Measurements from ENCODE around the gene SLC1A6. TPM values are rescaled to one million over a fixed set of nuclear protein-coding genes. Genes with fewer than 3 reads are reported as not detected.
"Not testable (repeated sequence)": the region's sequence is repeated elsewhere in the genome, so short reads cannot be mapped to it uniquely, and the experiment has no call there.

The SLC1A6 gene
- total RNA-seq = not detected

GRCh38 chr19:14979476-14980255 is at the start of gene SLC1A6:
Gene SLC1A6 (minus strand): TSS chr19:14979864. CDS start chr19:14972910, 6,954 bp downstream.
- Mint-ChIP-seq H3K27me3 (ENCODE audit: low read depth) (peaks cover 55% of the 10 kb centered on the region), H3K9me3 (no peaks in the 10 kb centered on the region), H3K4me3 (peak within 1 kb of the TSS; percentile 63), H3K36me3 (ENCODE audit: insufficient read depth) (no peaks in the 10 kb centered on the region), H3K4me1 (ENCODE audit: low read depth) (peaks cover 6% of the 10 kb centered on the region)
- DNase-seq = no peak
- ATAC-seq = peak; percentile 18 to 51

- no peaks in the 10 kb centered on the region for H3K4me1 Mint-ChIP-seq (ENCODE audit: low read depth)
- no peak for ATAC-seq
- H3K9me3 Mint-ChIP-seq = no peaks in the 10 kb centered on the region
- H3K4me3 Mint-ChIP-seq = no peak overlapping the region
- H3K36me3 Mint-ChIP-seq (ENCODE audit: insufficient read depth) = no peaks in the 10 kb centered on the region
- H3K27me3 Mint-ChIP-seq (ENCODE audit: low read depth) = peaks cover 9% of the 10 kb centered on the region
- no peak for DNase-seq
Measured at GRCh38 chr19:15028490-15028889, 48.8 kb upstream of the SLC1A6 start.

- DNase-seq (no peak), ATAC-seq (peak in 1 of 2 donors; percentile 14)
- no peaks in the 10 kb centered on the region for H3K4me1 Mint-ChIP-seq (ENCODE audit: low read depth)
- no peaks in the 10 kb centered on the region for H3K36me3 Mint-ChIP-seq (ENCODE audit: insufficient read depth)
- no peaks in the 10 kb centered on the region for H3K9me3 Mint-ChIP-seq
- H3K27me3 Mint-ChIP-seq (ENCODE audit: low read depth) = peaks cover 21% of the 10 kb centered on the region
- no peak overlapping the region for H3K4me3 Mint-ChIP-seq
Measured at GRCh38 chr19:15025217-15025616, 45.6 kb upstream of the SLC1A6 start.

- ATAC-seq = no peak
- no peaks in the 10 kb centered on the region for H3K9me3 Mint-ChIP-seq
- H3K36me3 Mint-ChIP-seq (ENCODE audit: insufficient read depth) = no peaks in the 10 kb centered on the region
- peaks cover 28% of the 10 kb centered on the region for H3K27me3 Mint-ChIP-seq (ENCODE audit: low read depth)
- no peak for DNase-seq
- no peaks in the 10 kb centered on the region for H3K4me1 Mint-ChIP-seq (ENCODE audit: low read depth)
- H3K4me3 Mint-ChIP-seq = no peak overlapping the region
Measured at GRCh38 chr19:15022752-15023151, 43.1 kb upstream of the SLC1A6 start.

GRCh38 chr19:15021286-15022007 is 41.8 kb upstream of the SLC1A6 start:
- Mint-ChIP-seq H3K4me1 (ENCODE audit: low read depth) (no peaks in the 10 kb centered on the region), H3K9me3 (no peaks in the 10 kb centered on the region), H3K27me3 (ENCODE audit: low read depth) (peaks cover 34% of the 10 kb centered on the region), H3K4me3 (no peak overlapping the region), H3K36me3 (ENCODE audit: insufficient read depth) (no peaks in the 10 kb centered on the region)
- DNase-seq (no peak), ATAC-seq (no peak)

GRCh38 chr19:15018836-15019235 is 39.2 kb upstream of the SLC1A6 start:
- ATAC-seq; DNase-seq; H3K9me3 Mint-ChIP-seq; H3K36me3 Mint-ChIP-seq (ENCODE audit: insufficient read depth); H3K4me1 Mint-ChIP-seq (ENCODE audit: low read depth); H3K4me3 Mint-ChIP-seq: not testable (repeated sequence)
- peaks cover 37% of the 10 kb centered on the region for H3K27me3 Mint-ChIP-seq (ENCODE audit: low read depth)

- DNase-seq (no peak), ATAC-seq (no peak)
- H3K9me3 Mint-ChIP-seq = peaks cover 4% of the 10 kb centered on the region
- H3K27me3 Mint-ChIP-seq (ENCODE audit: low read depth) = peaks cover 51% of the 10 kb centered on the region
- H3K4me1 Mint-ChIP-seq (ENCODE audit: low read depth) = no peaks in the 10 kb centered on the region
- no peak overlapping the region for H3K4me3 Mint-ChIP-seq
- no peaks in the 10 kb centered on the region for H3K36me3 Mint-ChIP-seq (ENCODE audit: insufficient read depth)
Measured at GRCh38 chr19:15015946-15016542, 36.4 kb upstream of the SLC1A6 start.

- no peak overlapping the region for H3K4me3 Mint-ChIP-seq
- ATAC-seq (no peak), DNase-seq (no peak)
- peaks cover 53% of the 10 kb centered on the region for H3K27me3 Mint-ChIP-seq (ENCODE audit: low read depth)
- H3K36me3 Mint-ChIP-seq (ENCODE audit: insufficient read depth) = no peaks in the 10 kb centered on the region
- H3K4me1 Mint-ChIP-seq (ENCODE audit: low read depth) = peaks cover 2% of the 10 kb centered on the region
- H3K9me3 Mint-ChIP-seq = peaks cover 4% of the 10 kb centered on the region
Measured at GRCh38 chr19:15014579-15014978, 34.9 kb upstream of the SLC1A6 start.

GRCh38 chr19:15010501-15011300 is 31.0 kb upstream of the SLC1A6 start:
- DNase-seq = no peak
- peaks cover 4% of the 10 kb centered on the region for H3K9me3 Mint-ChIP-seq
- no peaks in the 10 kb centered on the region for H3K36me3 Mint-ChIP-seq (ENCODE audit: insufficient read depth)
- H3K4me1 Mint-ChIP-seq (ENCODE audit: low read depth) = peaks cover 2% of the 10 kb centered on the region
- peaks cover 44% of the 10 kb centered on the region for H3K27me3 Mint-ChIP-seq (ENCODE audit: low read depth)
- no peak overlapping the region for H3K4me3 Mint-ChIP-seq
- no peak for ATAC-seq

- DNase-seq (no peak), ATAC-seq (no peak)
- H3K9me3 Mint-ChIP-seq = no peaks in the 10 kb centered on the region
- peaks cover 2% of the 10 kb centered on the region for H3K4me1 Mint-ChIP-seq (ENCODE audit: low read depth)
- H3K36me3 Mint-ChIP-seq (ENCODE audit: insufficient read depth) = no peaks in the 10 kb centered on the region
- no peak overlapping the region for H3K4me3 Mint-ChIP-seq
- peaks cover 45% of the 10 kb centered on the region for H3K27me3 Mint-ChIP-seq (ENCODE audit: low read depth)
Measured at GRCh38 chr19:15008308-15008707, 28.6 kb upstream of the SLC1A6 start.

GRCh38 chr19:14997981-14998380 is 18.3 kb upstream of the SLC1A6 start:
- H3K4me1 Mint-ChIP-seq (ENCODE audit: low read depth) = no peaks in the 10 kb centered on the region
- H3K27me3 Mint-ChIP-seq (ENCODE audit: low read depth) = peaks cover 43% of the 10 kb centered on the region

GRCh38 chr19:14992780-14993179 is 13.1 kb upstream of the SLC1A6 start:
- Mint-ChIP-seq H3K9me3 (no peaks in the 10 kb centered on the region), H3K4me1 (ENCODE audit: low read depth) (no peaks in the 10 kb centered on the region), H3K27me3 (ENCODE audit: low read depth) (peaks cover 15% of the 10 kb centered on the region), H3K36me3 (ENCODE audit: insufficient read depth) (no peaks in the 10 kb centered on the region), H3K4me3 (no peak overlapping the region)
- DNase-seq = no peak
- ATAC-seq = no peak

More at GRCh38 chr19:14997981-14998380, 18.3 kb upstream of the SLC1A6 start:
- no peak for ATAC-seq
- no peaks in the 10 kb centered on the region for H3K36me3 Mint-ChIP-seq (ENCODE audit: insufficient read depth)
- no peaks in the 10 kb centered on the region for H3K9me3 Mint-ChIP-seq
- H3K4me3 Mint-ChIP-seq = no peak overlapping the region
- DNase-seq = no peak

- H3K4me3 Mint-ChIP-seq = no peak overlapping the region
- H3K4me1 Mint-ChIP-seq (ENCODE audit: low read depth) = no peaks in the 10 kb centered on the region
- peaks cover 31% of the 10 kb centered on the region for H3K27me3 Mint-ChIP-seq (ENCODE audit: low read depth)
- H3K36me3 Mint-ChIP-seq (ENCODE audit: insufficient read depth) = no peaks in the 10 kb centered on the region
- ATAC-seq = no peak
- H3K9me3 Mint-ChIP-seq = no peaks in the 10 kb centered on the region
- no peak for DNase-seq
Measured at GRCh38 chr19:14985133-14985532, 5.5 kb upstream of the SLC1A6 start.

- no peaks in the 10 kb centered on the region for H3K36me3 Mint-ChIP-seq (ENCODE audit: insufficient read depth)
- H3K9me3 Mint-ChIP-seq = no peaks in the 10 kb centered on the region
- H3K27me3 Mint-ChIP-seq (ENCODE audit: low read depth) = peaks cover 52% of the 10 kb centered on the region
- peaks cover 6% of the 10 kb centered on the region for H3K4me1 Mint-ChIP-seq (ENCODE audit: low read depth)
- ATAC-seq (no peak), DNase-seq (no peak)
- no peak overlapping the region for H3K4me3 Mint-ChIP-seq
Measured at GRCh38 chr19:14978161-14978776, 1.4 kb downstream of the SLC1A6 start.
